Skeletal muscle satellite cell (primary cell): ENCODE results near the gene WFIKKN1.

Source experiments
- H3K27me3 ChIP-seq: 2 replicates; pipeline ENCODE4 v1.7.0; 2013; ENCODE audit warnings: low read length; ENCODE audit not compliant: control insufficient read depth, insufficient read depth
- H3K36me3 ChIP-seq: 2 replicates; pipeline ENCODE4 v1.7.0; 2013; ENCODE audit warnings: mild to moderate bottlenecking, control low read depth, low read length; ENCODE audit not compliant: insufficient read depth
- H3K4me1 ChIP-seq: 2 replicates; pipeline ENCODE4 v1.7.0; 2013; ENCODE audit warnings: low read length; ENCODE audit not compliant: control insufficient read depth, insufficient read depth
- H3K4me2 ChIP-seq: 2 replicates; pipeline ENCODE4 v1.7.0; 2013; ENCODE audit warnings: mild to moderate bottlenecking, low read length
- H3K4me3 ChIP-seq: 2 replicates; pipeline ENCODE4 v1.7.0; 2013; ENCODE audit warnings: low read length
- H3K9ac ChIP-seq: 2 replicates; pipeline ENCODE4 v1.7.0; 2013; ENCODE audit warnings: mild to moderate bottlenecking, low read depth, low read length, moderate library complexity
- H3K9me3 ChIP-seq: replicated peaks from 2 replicates; pipeline ENCODE4 v1.7.0; 2013; ENCODE audit warnings: mild to moderate bottlenecking, control low read depth, low read length

The WFIKKN1 gene

DNA sequence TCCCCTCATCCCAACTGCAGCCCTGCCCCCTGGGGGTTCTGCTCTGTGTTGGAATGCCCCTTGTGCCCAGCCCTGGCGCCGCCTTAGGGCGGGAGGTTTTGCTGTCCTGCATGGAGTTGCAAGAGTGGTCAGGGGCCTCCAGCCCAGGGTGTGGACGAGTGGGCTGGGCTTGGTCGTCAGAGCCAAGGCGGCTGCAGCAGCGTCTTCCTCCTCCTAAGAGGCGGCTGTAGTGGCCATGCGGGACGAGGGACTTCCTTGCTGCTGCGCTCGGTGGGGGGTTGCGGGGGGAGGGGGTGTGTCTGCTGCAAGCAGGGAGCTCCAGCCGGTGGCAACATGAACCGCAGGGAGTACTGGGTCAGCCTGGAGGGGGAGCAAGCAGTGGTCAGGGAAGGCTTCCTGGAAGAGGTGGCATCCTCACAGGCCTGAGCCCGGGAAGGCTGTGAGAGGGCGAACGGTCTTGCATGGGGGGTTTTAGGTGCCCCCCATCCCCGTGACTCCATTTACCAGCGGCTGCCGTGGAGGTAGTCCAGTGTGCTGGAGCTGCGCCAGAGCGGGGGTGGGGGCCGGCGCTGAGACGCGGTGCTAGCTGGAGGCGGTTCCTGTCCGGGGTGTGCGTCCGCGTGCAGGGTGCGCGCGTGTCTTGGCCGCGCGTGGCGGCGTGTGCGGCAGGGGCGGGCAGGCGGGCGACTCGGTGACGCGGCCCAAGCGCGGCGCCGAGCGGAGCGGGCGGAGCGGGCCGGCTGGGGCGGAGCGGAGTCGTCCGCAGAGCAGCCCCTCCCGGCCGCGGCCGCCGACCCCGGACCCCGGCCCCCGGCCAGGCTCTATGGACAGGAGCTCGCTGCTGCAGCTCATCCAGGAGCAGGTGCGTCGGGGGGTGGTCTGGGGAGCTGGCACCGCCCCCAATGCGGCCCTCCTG, 44.4 kb downstream of the WFIKKN1 start, which contains the start of gene RHBDL1:
Gene RHBDL1 (plus strand): TSS at position 704 of the 916 bp plus-strand sequence. CDS start 120 bp downstream, at position 824.
- Histone ChIP-seq H3K9ac (no peak within 1 kb of the TSS), H3K4me1 (peaks cover 7% of the 10 kb centered on the region), H3K4me3 (peak within 1 kb of the TSS; percentile 59)

DNA sequence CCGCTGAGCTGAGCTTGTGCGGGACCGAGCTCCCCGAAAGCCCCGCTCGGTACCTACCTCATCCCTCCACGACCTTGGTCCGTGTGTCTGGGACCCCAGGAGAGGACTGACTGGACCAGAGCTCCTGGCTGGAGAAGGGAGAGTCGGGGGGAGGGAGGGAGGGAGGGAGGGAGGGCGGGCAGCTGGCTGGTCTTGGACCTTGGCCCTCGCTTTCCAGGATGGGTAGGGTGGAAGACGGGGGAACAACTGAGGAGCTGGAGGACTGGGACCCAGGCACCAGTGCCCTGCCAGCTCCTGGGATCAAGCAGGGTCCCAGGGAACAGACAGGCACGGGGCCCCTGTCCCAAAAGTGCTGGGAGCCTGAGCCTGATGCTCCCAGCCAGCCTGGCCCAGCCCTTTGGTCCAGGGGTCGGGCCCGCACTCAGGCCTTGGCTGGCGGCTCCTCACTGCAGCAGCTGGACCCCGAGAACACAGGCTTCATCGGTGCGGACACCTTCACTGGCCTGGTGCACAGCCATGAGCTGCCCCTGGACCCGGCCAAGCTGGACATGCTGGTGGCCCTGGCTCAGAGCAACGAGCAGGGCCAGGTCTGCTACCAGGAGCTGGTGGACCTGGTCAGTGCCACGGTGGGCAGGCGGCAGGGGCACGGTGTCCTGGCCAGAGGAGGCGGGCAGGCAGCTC, 45.2 kb downstream of the WFIKKN1 start:
- H3K9me3 ChIP-seq = no peaks in the 10 kb centered on the region
- H3K36me3 ChIP-seq = peaks cover 24% of the 10 kb centered on the region
- H3K27me3 ChIP-seq = no peaks in the 10 kb centered on the region
- H3K4me3 ChIP-seq = peak overlapping the region; percentile 45
- peaks cover 8% of the 10 kb centered on the region for H3K4me1 ChIP-seq
- H3K4me2 ChIP-seq = peak overlapping the region; percentile 76
- no peak overlapping the region for H3K9ac ChIP-seq

More for the DNA sequence above, 44.4 kb downstream of the WFIKKN1 start, which contains the start of gene RHBDL1:
- no peaks in the 10 kb centered on the region for H3K27me3 ChIP-seq
- H3K9me3 ChIP-seq = no peaks in the 10 kb centered on the region
- peaks cover 30% of the 10 kb centered on the region for H3K36me3 ChIP-seq
- H3K4me2 ChIP-seq = peak within 1 kb of the TSS; percentile 76

DNA sequence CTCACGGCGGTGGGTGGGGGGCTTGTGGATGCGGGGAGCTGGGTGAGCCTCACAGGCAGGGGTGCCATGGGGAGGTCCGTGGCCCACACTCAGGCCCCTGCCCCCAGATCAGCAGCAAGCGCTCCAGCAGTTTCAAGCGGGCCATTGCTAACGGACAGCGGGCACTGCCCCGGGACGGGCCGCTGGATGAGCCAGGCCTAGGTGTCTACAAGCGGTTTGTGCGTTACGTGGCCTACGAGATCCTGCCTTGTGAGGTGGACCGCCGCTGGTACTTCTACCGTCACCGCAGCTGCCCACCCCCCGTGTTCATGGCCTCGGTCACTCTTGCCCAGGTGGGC, 45.7 kb downstream of the WFIKKN1 start:
- H3K27me3 ChIP-seq = no peaks in the 10 kb centered on the region
- H3K4me2 ChIP-seq = no peak overlapping the region
- H3K9me3 ChIP-seq = no peaks in the 10 kb centered on the region
- H3K9ac ChIP-seq = no peak overlapping the region
- H3K36me3 ChIP-seq = peaks cover 24% of the 10 kb centered on the region
- no peak overlapping the region for H3K4me3 ChIP-seq
- H3K4me1 ChIP-seq = peaks cover 13% of the 10 kb centered on the region

DNA sequence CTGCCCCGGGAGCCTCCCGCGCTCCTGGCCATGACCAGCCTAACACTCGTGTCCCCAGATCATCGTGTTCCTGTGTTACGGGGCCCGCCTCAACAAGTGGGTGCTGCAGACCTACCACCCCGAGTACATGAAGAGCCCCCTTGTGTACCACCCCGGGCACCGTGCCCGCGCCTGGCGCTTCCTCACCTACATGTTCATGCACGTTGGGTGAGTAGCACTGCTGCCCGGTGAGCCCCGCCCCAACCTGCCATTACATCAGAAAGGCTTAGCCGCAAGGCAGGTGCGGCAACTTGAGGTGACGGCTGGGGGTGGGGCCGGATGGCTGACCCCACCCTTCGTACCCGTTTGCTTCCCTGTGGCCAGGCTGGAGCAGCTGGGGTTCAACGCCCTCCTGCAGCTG, 46.1 kb downstream of the WFIKKN1 start:
- H3K9ac ChIP-seq = no peak overlapping the region
- H3K36me3 ChIP-seq = peaks cover 28% of the 10 kb centered on the region
- H3K4me3 ChIP-seq = no peak overlapping the region
- H3K4me2 ChIP-seq = no peak overlapping the region
- no peaks in the 10 kb centered on the region for H3K9me3 ChIP-seq
- peaks cover 16% of the 10 kb centered on the region for H3K4me1 ChIP-seq
- H3K27me3 ChIP-seq = no peaks in the 10 kb centered on the region

DNA sequence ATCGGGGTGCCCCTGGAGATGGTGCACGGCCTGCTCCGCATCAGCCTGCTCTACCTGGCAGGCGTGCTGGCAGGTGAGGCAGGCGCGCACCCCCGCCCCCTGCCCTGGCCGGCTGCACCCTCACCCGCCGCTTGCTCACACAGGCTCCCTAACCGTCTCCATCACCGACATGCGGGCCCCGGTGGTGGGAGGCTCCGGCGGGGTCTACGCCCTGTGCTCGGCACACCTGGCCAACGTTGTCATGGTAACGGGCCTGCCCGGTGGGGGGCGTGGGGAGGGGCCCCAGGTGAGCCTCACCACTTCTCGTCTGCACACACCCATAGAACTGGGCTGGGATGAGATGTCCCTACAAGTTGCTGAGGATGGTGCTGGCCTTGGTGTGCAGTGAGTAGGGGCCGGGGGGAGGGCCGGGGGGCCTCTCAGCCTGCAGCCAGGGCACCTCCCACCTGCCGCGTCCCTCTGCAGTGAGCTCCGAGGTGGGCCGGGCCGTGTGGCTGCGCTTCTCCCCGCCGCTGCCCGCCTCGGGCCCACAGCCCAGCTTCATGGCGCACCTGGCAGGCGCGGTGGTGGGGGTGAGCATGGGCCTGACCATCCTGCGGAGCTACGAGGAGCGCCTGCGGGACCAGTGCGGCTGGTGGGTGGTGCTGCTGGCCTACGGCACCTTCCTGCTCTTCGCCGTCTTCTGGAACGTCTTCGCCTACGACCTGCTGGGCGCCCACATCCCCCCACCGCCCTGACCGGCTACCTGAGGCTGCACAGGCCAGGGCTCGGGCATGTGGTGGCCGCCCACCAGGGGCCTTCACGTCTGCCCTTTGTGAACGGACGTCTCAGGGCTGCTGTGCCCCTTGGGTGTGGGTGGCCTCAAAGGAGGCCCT, 46.8 kb downstream of the WFIKKN1 start:
- Histone ChIP-seq H3K27me3 (no peaks in the 10 kb centered on the region), H3K4me1 (peaks cover 23% of the 10 kb centered on the region), H3K4me2 (no peak overlapping the region), H3K4me3 (no peak overlapping the region), H3K9ac (no peak overlapping the region), H3K36me3 (peaks cover 28% of the 10 kb centered on the region), H3K9me3 (no peaks in the 10 kb centered on the region)

DNA sequence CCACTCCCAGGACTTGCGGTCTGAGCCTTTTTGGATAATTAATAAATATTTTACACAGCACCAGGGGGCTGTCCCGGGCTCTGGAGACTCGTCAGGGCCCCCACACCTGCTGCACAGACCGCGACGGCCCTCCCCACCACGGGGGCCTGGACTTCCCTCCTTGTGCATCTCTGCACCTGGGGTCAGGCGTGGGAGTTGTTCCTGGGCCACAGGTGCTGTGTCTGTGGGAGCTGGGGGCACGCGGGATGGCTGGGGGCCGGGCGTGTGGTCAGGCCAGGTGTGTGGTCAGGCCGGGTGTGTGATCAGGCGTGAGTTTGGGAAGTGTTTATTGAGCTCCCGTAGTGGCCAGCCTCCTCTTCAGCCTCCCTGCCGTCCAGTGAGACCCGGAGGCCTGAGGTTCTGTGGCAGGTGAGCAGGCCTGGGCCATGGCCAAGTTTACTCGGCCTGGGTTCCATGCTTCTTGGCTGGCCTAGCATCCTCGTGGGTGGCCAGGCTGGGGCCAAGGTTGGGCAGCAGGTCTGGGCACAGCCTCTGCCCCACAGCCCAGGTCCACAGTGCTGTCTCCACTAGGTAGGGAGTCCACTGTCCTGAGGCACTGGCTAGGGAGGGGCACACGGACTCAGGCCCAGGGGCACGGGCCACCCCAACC, 47.5 kb downstream of the WFIKKN1 start:
- Histone ChIP-seq H3K4me1 (peaks cover 30% of the 10 kb centered on the region), H3K36me3 (peaks cover 28% of the 10 kb centered on the region), H3K4me3 (no peak overlapping the region), H3K9ac (no peak overlapping the region), H3K4me2 (no peak overlapping the region), H3K27me3 (no peaks in the 10 kb centered on the region), H3K9me3 (no peaks in the 10 kb centered on the region)

DNA sequence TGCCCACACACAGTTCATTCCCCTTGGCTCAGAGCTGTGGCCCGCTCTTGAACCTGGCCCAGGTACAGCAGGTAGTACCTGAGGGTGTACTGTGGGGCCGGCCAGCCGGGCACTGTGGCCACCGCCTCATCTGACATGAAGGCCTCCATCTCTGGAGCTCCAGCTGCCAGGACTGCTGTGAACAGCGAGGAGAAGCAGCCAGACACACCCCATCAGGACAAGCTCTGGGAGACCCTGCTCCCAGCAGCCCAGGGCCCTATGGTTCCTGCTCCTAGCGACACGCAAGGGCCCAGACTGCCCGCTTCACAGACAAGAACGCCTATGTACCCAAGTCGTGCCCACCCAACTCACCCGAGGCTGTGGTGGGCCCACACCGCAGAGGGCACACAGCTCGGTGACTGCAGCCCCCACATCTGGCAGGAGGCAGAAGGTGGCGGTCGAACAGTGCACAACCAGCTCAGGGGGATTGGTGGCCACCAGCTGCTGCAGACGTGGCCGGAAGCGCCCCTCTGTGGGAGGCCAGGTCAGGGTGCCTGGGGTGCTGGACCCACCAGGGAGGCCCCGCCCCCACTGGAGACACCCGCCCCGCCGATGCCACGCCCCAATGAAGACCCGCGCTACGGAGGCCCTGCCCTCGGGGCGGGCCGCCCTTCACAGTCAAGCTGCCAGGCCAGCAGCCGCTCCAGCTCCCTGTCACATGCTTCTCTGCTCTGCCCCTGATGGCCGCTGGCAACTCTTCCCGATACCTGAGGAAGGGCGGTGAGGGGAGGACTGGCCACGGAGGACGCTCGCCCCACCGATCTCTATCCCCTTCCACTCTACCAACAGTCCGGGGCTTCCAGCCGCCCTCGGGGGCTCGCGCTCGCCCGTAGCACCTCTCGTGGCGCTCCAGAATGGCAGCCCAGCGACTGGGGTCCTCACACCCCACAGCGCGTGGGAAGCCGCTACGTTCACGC, 48.4 kb downstream of the WFIKKN1 start:
- H3K9ac ChIP-seq = peak overlapping the region; percentile 51
- no peaks in the 10 kb centered on the region for H3K27me3 ChIP-seq
- H3K36me3 ChIP-seq = peaks cover 23% of the 10 kb centered on the region
- no peaks in the 10 kb centered on the region for H3K9me3 ChIP-seq
- H3K4me2 ChIP-seq = peak overlapping the region; percentile 93
- H3K4me3 ChIP-seq = peak overlapping the region; percentile 75
- H3K4me1 ChIP-seq = peaks cover 37% of the 10 kb centered on the region

DNA sequence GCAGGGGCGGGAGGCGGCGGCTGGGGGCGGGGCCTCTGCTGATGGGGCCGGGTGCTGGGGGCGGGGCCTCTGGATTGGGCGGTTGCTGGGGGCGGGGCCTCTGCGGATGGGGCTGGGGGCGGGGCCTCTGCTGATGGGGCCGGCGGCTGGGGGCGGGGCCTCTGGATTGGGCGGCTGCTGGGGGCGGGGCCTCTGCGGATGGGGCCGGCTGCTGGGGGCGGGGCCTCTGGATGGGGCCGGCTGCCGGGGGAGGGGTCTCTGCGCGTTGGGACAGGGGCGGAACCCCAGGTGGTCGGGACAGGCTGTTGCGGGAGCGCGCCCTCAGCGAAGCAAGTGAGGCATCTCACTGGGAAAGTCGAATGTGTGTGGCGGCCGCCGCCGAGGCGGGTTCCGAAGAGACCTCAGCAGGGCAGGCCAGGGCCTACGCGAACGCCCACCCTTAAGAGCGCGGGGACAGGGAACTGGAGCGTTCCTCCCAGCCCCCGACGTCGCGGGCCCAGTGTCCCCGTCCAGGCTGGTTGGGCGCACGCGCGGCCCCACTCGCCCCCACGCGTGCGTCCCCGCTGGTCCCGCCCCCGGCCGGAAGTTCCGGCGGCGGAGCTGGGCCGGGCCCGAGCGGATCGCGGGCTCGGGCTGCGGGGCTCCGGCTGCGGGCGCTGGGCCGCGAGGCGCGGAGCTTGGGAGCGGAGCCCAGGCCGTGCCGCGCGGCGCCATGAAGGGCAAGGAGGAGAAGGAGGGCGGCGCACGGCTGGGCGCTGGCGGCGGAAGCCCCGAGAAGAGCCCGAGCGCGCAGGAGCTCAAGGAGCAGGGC, 49.2 kb downstream of the WFIKKN1 start, which contains the start of gene STUB1:
Gene STUB1 (plus strand): TSS at position 597 of the 811 bp plus-strand sequence. CDS start 116 bp downstream, at position 713.
- Histone ChIP-seq H3K9ac (peak within 1 kb of the TSS; percentile 91), H3K4me3 (peak within 1 kb of the TSS; percentile 96), H3K4me2 (peak within 1 kb of the TSS; percentile 100), H3K36me3 (peaks cover 24% of the 10 kb centered on the region), H3K9me3 (no peaks in the 10 kb centered on the region), H3K27me3 (no peaks in the 10 kb centered on the region), H3K4me1 (peaks cover 44% of the 10 kb centered on the region)

DNA sequence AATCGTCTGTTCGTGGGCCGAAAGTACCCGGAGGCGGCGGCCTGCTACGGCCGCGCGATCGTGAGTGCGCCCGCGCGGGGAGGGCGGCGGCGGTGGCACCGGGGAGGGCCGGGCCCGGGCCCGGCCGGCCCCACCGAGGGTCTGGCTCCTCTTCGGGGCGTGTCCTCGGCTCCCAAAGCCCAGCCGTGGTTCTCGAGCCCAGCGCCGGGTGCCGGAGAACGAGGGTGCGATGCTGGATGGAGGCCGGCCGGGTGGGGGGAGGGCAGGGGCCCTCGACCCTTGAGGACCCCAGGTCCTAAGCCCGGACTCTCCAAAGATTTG, 49.8 kb downstream of the WFIKKN1 start:
- H3K4me2 ChIP-seq = peak overlapping the region; percentile 100
- peaks cover 41% of the 10 kb centered on the region for H3K4me1 ChIP-seq
- no peaks in the 10 kb centered on the region for H3K27me3 ChIP-seq
- peaks cover 30% of the 10 kb centered on the region for H3K36me3 ChIP-seq
- peak overlapping the region; percentile 91 for H3K9ac ChIP-seq
- H3K9me3 ChIP-seq = no peaks in the 10 kb centered on the region
- H3K4me3 ChIP-seq = peak overlapping the region; percentile 96
